Loucy (cell line): ENCODE measurements around the gene TSPAN9.

Experiments
- H2AFZ ChIP-seq: fragments of 200-600 bp; sonication (generic); 2 replicates; pipeline ENCODE4 v1.6.0; 2016; ENCODE audit warnings: antibody characterized with exemption, mild to moderate bottlenecking, low read length, moderate library complexity
- H3F3A ChIP-seq: fragments of 200-600 bp; 2 replicates; pipeline ENCODE4 v1.6.0; 2016; ENCODE audit warnings: antibody characterized with exemption, low read depth, mild to moderate bottlenecking
- H3K27me3 ChIP-seq: fragments of 200-600 bp; sonication (generic); 2 replicates; pipeline ENCODE4 v1.6.1; 2014; ENCODE audit warnings: low read length, mild to moderate bottlenecking; ENCODE audit not compliant: insufficient read depth, poor library complexity, severe bottlenecking
- H3K36me3 ChIP-seq: fragments of 200-600 bp; sonication (generic); 2 replicates; pipeline ENCODE4 v1.6.1; 2016; ENCODE audit warnings: low read length; ENCODE audit not compliant: insufficient read depth
- H3K4me1 ChIP-seq: fragments of 200-600 bp; sonication (generic); 2 replicates; pipeline ENCODE4 v1.5.1; 2014; ENCODE audit warnings: low read length, mild to moderate bottlenecking; ENCODE audit not compliant: insufficient read depth, poor library complexity, severe bottlenecking
- H3K4me2 ChIP-seq: fragments of 200-600 bp; sonication (generic); 2 replicates; pipeline ENCODE4 v1.6.0; 2014; ENCODE audit warnings: antibody characterized with exemption, low read length, low read depth, mild to moderate bottlenecking; ENCODE audit not compliant: poor library complexity, severe bottlenecking
- H3K4me3 ChIP-seq: fragments of 200-600 bp; sonication (generic); 2 replicates; pipeline ENCODE4 v1.5.1; 2014; ENCODE audit warnings: low read length, mild to moderate bottlenecking, mixed read lengths; ENCODE audit not compliant: poor library complexity, severe bottlenecking
- H3K79me2 ChIP-seq: fragments of 200-600 bp; sonication (generic); 2 replicates; pipeline ENCODE4 v1.6.1; 2014; ENCODE audit warnings: low read length; ENCODE audit not compliant: insufficient read depth
- H3K9ac ChIP-seq: fragments of 200-600 bp; sonication (generic); 2 replicates; pipeline ENCODE4 v1.6.0; 2014; ENCODE audit warnings: mild to moderate bottlenecking, low read depth, low read length, moderate library complexity; ENCODE audit not compliant: poor library complexity, severe bottlenecking
- H3K9me2 ChIP-seq: fragments of 200-600 bp; sonication (generic); replicated peaks from 2 replicates; pipeline ENCODE4 v1.6.1; 2016; ENCODE audit warnings: low read depth, low read length, mixed read lengths
- H3K9me3 ChIP-seq: fragments of 200-600 bp; sonication (generic); 2 replicates; pipeline ENCODE4 v1.6.1; 2014; ENCODE audit warnings: mild to moderate bottlenecking, antibody characterized with exemption, low read length, low read depth; ENCODE audit not compliant: insufficient read depth
- H4K20me1 ChIP-seq: fragments of 200-600 bp; sonication (generic); 2 replicates; pipeline ENCODE4 v1.6.0; 2014; ENCODE audit warnings: antibody characterized with exemption, low read length, mild to moderate bottlenecking; ENCODE audit not compliant: insufficient read depth, poor library complexity, severe bottlenecking
- EZH2phosphoT487 ChIP-seq: fragments of 200-600 bp; IDR thresholded peaks from 2 replicates; pipeline ENCODE4 v1.6.1; 2018; ENCODE audit warnings: antibody characterized with exemption, mild to moderate bottlenecking, moderate library complexity, borderline replicate concordance
- TF ChIP-seq, protein P1 (sequence below): fragments of 200-600 bp; sonication (generic); conservative IDR thresholded peaks from 2 replicates; pipeline ENCODE4 v1.5.1; 2014; ENCODE audit warnings: mild to moderate bottlenecking, antibody characterized with exemption, low read length

Gene TSPAN9

DNA sequence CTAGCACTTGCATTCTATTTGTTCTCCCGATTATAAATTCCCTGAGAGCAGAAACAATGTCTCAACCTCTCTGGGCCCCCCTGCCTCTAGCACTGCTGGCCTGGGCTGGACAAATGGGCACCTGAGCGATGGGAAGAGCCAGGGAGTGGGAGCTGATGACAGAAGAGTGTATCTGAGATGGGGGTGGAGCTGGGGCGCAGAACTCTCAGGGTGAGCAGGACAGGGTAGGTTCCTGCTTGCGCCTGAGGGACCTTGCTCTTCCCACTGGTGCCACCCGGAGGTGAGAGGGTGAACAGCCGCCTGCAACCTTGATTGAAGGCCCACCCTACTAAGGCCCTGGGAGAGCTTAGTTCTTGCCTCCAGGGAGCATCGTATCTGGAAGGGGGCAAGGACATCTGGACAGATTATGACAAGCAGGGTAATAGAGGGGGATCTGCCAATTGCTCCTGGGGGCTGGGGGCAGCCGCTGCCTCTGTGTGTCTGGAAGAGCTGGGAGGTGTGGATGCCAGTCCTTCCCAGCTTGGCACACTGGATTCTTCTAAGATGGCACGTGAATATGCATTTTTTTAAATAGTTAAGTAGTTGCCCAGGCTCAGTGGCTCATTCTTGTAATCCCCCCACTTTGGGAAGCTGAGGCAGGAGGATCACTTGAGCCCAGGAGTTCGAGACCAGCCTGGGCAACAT, 43.0 kb upstream of the TSPAN9 start:
- Histone ChIP-seq H3K4me3 (no peak overlapping the region), H3K9me3 (no peaks in the 10 kb centered on the region), H2AFZ (peak overlapping the region; percentile 75; the same call in 1 of the 2 replicates), H3K9me2 (no peaks in the 10 kb centered on the region), H3K36me3 (no peaks in the 10 kb centered on the region), H3K4me2 (no peak overlapping the region), H4K20me1 (no peaks in the 10 kb centered on the region), H3K27me3 (no peaks in the 10 kb centered on the region), H3K9ac (no peak overlapping the region), H3F3A (no peaks in the 10 kb centered on the region), H3K4me1 (no peaks in the 10 kb centered on the region), H3K79me2 (no peaks in the 10 kb centered on the region)
- no peak for TF ChIP-seq EZH2phosphoT487
- TF ChIP-seq, protein P1, sequence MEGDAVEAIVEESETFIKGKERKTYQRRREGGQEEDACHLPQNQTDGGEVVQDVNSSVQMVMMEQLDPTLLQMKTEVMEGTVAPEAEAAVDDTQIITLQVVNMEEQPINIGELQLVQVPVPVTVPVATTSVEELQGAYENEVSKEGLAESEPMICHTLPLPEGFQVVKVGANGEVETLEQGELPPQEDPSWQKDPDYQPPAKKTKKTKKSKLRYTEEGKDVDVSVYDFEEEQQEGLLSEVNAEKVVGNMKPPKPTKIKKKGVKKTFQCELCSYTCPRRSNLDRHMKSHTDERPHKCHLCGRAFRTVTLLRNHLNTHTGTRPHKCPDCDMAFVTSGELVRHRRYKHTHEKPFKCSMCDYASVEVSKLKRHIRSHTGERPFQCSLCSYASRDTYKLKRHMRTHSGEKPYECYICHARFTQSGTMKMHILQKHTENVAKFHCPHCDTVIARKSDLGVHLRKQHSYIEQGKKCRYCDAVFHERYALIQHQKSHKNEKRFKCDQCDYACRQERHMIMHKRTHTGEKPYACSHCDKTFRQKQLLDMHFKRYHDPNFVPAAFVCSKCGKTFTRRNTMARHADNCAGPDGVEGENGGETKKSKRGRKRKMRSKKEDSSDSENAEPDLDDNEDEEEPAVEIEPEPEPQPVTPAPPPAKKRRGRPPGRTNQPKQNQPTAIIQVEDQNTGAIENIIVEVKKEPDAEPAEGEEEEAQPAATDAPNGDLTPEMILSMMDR, result peak; percentile 75

- Histone ChIP-seq H3K9ac (no peak overlapping the region), H3K9me2 (no peaks in the 10 kb centered on the region), H3K4me1 (no peaks in the 10 kb centered on the region), H2AFZ (no peak overlapping the region), H3K36me3 (no peaks in the 10 kb centered on the region), H3K79me2 (no peaks in the 10 kb centered on the region), H3K4me2 (no peak overlapping the region), H3F3A (no peaks in the 10 kb centered on the region), H3K9me3 (no peaks in the 10 kb centered on the region), H3K4me3 (no peak overlapping the region), H3K27me3 (no peaks in the 10 kb centered on the region), H4K20me1 (no peaks in the 10 kb centered on the region)
- TF ChIP-seq, protein P1, result no peak
- no peak for TF ChIP-seq EZH2phosphoT487
Observed at GRCh38 chr12:3035171-3035570, 42.0 kb upstream of the TSPAN9 start.

- no peak overlapping the region for H3K4me2 ChIP-seq
- no peaks in the 10 kb centered on the region for H3K79me2 ChIP-seq
- no peaks in the 10 kb centered on the region for H4K20me1 ChIP-seq
- no peaks in the 10 kb centered on the region for H3F3A ChIP-seq
- H2AFZ ChIP-seq, result no peak overlapping the region
- H3K4me1 ChIP-seq, result no peaks in the 10 kb centered on the region
- no peak for TF ChIP-seq EZH2phosphoT487
- TF ChIP-seq, protein P1, result peak; percentile 57
- no peaks in the 10 kb centered on the region for H3K27me3 ChIP-seq
- H3K4me3 ChIP-seq, result no peak overlapping the region
- H3K36me3 ChIP-seq, result no peaks in the 10 kb centered on the region
- H3K9me2 ChIP-seq, result no peaks in the 10 kb centered on the region
- no peaks in the 10 kb centered on the region for H3K9me3 ChIP-seq
- no peak overlapping the region for H3K9ac ChIP-seq
Observed at GRCh38 chr12:3035815-3036702, 41.1 kb upstream of the TSPAN9 start.
